ENCODE data around the gene ZNF764. TPM values are rescaled to one million over a fixed set of nuclear protein-coding genes. Genes with fewer than 3 reads are reported as not detected.

Gene ZNF764
- total and polyA plus RNA-seq, 4 experiments from 2014 or later = 4.2 to 29.3 (median 18.8) TPM

- peak overlapping the region in 7 of 8 donors; percentile 83 to 93 (median 87) for H3K4me3 Mint-ChIP-seq
- H3K36me3 Mint-ChIP-seq = peaks cover 0 to 7% of the 10 kb centered on the region in 2 donors
- H3K4me1 Mint-ChIP-seq = peaks cover 20 to 59% (median 36%) of the 10 kb centered on the region in 4 donors
- Histone ChIP-seq H3K9me3 (ENCODE audit: control insufficient read depth in 1 of 2, low read length in 2 of 2) (no peaks in the 10 kb centered on the region), H3K27me3 (ENCODE audit: insufficient read depth, low read length) (no peaks in the 10 kb centered on the region), H3K4me3 (ENCODE audit: low read length in 2 of 2) (peak overlapping the region in 1 of 2 donors; percentile 4), H3K4me1 (ENCODE audit: insufficient read depth, low read length) (peaks cover 52% of the 10 kb centered on the region), H3K36me3 (ENCODE audit: insufficient read depth, low read length) (peaks cover 4% of the 10 kb centered on the region), H3K27ac (ENCODE audit: low read depth, low read length) (peak overlapping the region; percentile 77)
- H3K27ac Mint-ChIP-seq = peak overlapping the region; percentile 96 to 99 (median 99)
- H3K9me3 Mint-ChIP-seq = no peaks in the 10 kb centered on the region
- POLR2A ChIA-PET (ENCODE audit: partially characterized antibody) = interaction anchor here (0.7 to 4.5 kb wide), 14 partner anchors 9 to 137 kb away, joined by 3 to 78 read pairs (median 4); partner anchors contain the start of genes DCTPP1, FBRS, PRR14 and ZNF747
- intact Hi-C loops (cut with micrococcal nuclease) = no loop called here
- peak in 4 of 5 donors; percentile 54 to 88 (median 64) for DNase-seq
- no peaks in the 10 kb centered on the region for H3K27me3 Mint-ChIP-seq
- CTCF ChIA-PET (ENCODE audit: partially characterized antibody) = interaction anchor here (1.1 to 2.4 kb wide), 6 partner anchors 9 to 137 kb away, joined by 3 to 13 read pairs (median 8); partner anchors contain the start of genes DCTPP1, ZNF747 and ZNF764
These were observed 9.2 kb upstream of the ZNF764 start for GRCh38 chr16:30567160-30567990.

GRCh38 chr16:30566531-30566930, 8.4 kb upstream of the ZNF764 start:
- Mint-ChIP-seq H3K36me3 (peaks cover 0 to 2% of the 10 kb centered on the region in 2 donors), H3K27me3 (no peaks in the 10 kb centered on the region), H3K4me3 (peak overlapping the region in 1 of 8 donors; percentile 39), H3K27ac (peak overlapping the region; percentile 36 to 99 (median 96)), H3K4me1 (peaks cover 16 to 52% (median 33%) of the 10 kb centered on the region in 4 donors), H3K9me3 (no peaks in the 10 kb centered on the region)
- Histone ChIP-seq H3K27me3 (ENCODE audit: insufficient read depth, low read length) (no peaks in the 10 kb centered on the region), H3K27ac (ENCODE audit: low read depth, low read length) (peak overlapping the region; percentile 77), H3K36me3 (ENCODE audit: insufficient read depth, low read length) (peaks cover 4% of the 10 kb centered on the region), H3K4me1 (ENCODE audit: insufficient read depth, low read length) (peaks cover 54% of the 10 kb centered on the region), H3K4me3 (ENCODE audit: low read length in 2 of 2) (no peak overlapping the region), H3K9me3 (ENCODE audit: control insufficient read depth in 1 of 2, low read length in 2 of 2) (no peaks in the 10 kb centered on the region)
- POLR2A ChIA-PET (ENCODE audit: partially characterized antibody) = interaction anchor here (1.0 to 4.5 kb wide), 6 partner anchors 9 to 92 kb away, joined by 3 to 78 read pairs (median 5); partner anchors contain the start of genes FBRS, ZNF747, ZNF764 and ZNF785
- DNase-seq = no peak
- CTCF ChIA-PET (ENCODE audit: partially characterized antibody) = interaction anchor here (1.0 to 2.4 kb wide), 5 partner anchors 8 to 137 kb away, joined by 3 to 13 read pairs (median 4); partner anchors contain the start of genes DCTPP1 and ZNF747
- intact Hi-C loops (cut with micrococcal nuclease) = no loop called here

GRCh38 chr16:30565984-30566383, 7.8 kb upstream of the ZNF764 start:
- H3K9me3 Mint-ChIP-seq = no peaks in the 10 kb centered on the region
- H3K36me3 Mint-ChIP-seq = peaks cover 0 to 2% of the 10 kb centered on the region in 2 donors
- H3K4me3 ChIP-seq (ENCODE audit: low read length in 2 of 2) = no peak overlapping the region
- peaks cover 19 to 53% (median 36%) of the 10 kb centered on the region in 4 donors for H3K4me1 Mint-ChIP-seq
- CTCF ChIA-PET (ENCODE audit: partially characterized antibody) = interaction anchor here (1.0 to 2.2 kb wide), 3 partner anchors 7 to 136 kb away, joined by 3 to 9 read pairs (median 4); partner anchors contain the start of gene DCTPP1
- H3K4me1 ChIP-seq (ENCODE audit: insufficient read depth, low read length) = peaks cover 57% of the 10 kb centered on the region
- peak overlapping the region in 4 of 7 donors; percentile 80 to 98 (median 93) for H3K27ac Mint-ChIP-seq
- H3K4me3 Mint-ChIP-seq = no peak overlapping the region
- DNase-seq = no peak
- no peaks in the 10 kb centered on the region for H3K27me3 Mint-ChIP-seq
- H3K36me3 ChIP-seq (ENCODE audit: insufficient read depth, low read length) = peaks cover 4% of the 10 kb centered on the region
- POLR2A ChIA-PET (ENCODE audit: partially characterized antibody) = interaction anchor here (0.9 to 4.5 kb wide), 6 partner anchors 8 to 93 kb away, joined by 3 to 78 read pairs (median 5); partner anchors contain the start of genes FBRS, ZNF747, ZNF764 and ZNF785
- no peaks in the 10 kb centered on the region for H3K9me3 ChIP-seq (ENCODE audit: control insufficient read depth in 1 of 2, low read length in 2 of 2)
- no peaks in the 10 kb centered on the region for H3K27me3 ChIP-seq (ENCODE audit: insufficient read depth, low read length)
- intact Hi-C loops (cut with micrococcal nuclease) = no loop called here
- no peak overlapping the region for H3K27ac ChIP-seq (ENCODE audit: low read depth, low read length)

- ChIA-PET POLR2A (ENCODE audit: partially characterized antibody) (interaction anchor here (0.6 to 4.5 kb wide), 7 partner anchors 8 to 93 kb away, joined by 3 to 78 read pairs (median 5); partner anchors contain the start of genes FBRS, PRR14, ZNF747 and ZNF764), CTCF (ENCODE audit: partially characterized antibody) (interaction anchor here (1.0 to 2.2 kb wide), 2 partner anchors 9 to 136 kb away, joined by 4 to 9 read pairs; partner anchors contain the start of gene DCTPP1)
- Mint-ChIP-seq H3K36me3 (peaks cover 0 to 2% of the 10 kb centered on the region in 2 donors), H3K27me3 (no peaks in the 10 kb centered on the region), H3K9me3 (no peaks in the 10 kb centered on the region), H3K4me1 (peaks cover 19 to 53% (median 36%) of the 10 kb centered on the region in 4 donors), H3K4me3 (no peak overlapping the region), H3K27ac (peak overlapping the region in 6 of 7 donors; percentile 38 to 96 (median 64))
- Histone ChIP-seq H3K27me3 (ENCODE audit: insufficient read depth, low read length) (no peaks in the 10 kb centered on the region), H3K36me3 (ENCODE audit: insufficient read depth, low read length) (peaks cover 4% of the 10 kb centered on the region), H3K4me3 (ENCODE audit: low read length in 2 of 2) (no peak overlapping the region), H3K4me1 (ENCODE audit: insufficient read depth, low read length) (peaks cover 55% of the 10 kb centered on the region), H3K27ac (ENCODE audit: low read depth, low read length) (no peak overlapping the region), H3K9me3 (ENCODE audit: control insufficient read depth in 1 of 2, low read length in 2 of 2) (no peaks in the 10 kb centered on the region)
- no peak for DNase-seq
- intact Hi-C loops (cut with micrococcal nuclease) = no loop called here
These were observed 7.4 kb upstream of the ZNF764 start for GRCh38 chr16:30565526-30565925.

GRCh38 chr16:30562021-30562420, 3.8 kb upstream of the ZNF764 start:
- Histone ChIP-seq H3K27ac (ENCODE audit: low read depth, low read length) (peak overlapping the region; percentile 65), H3K4me1 (ENCODE audit: insufficient read depth, low read length) (peaks cover 31% of the 10 kb centered on the region), H3K4me3 (ENCODE audit: low read length in 2 of 2) (no peak overlapping the region), H3K36me3 (ENCODE audit: insufficient read depth, low read length) (no peaks in the 10 kb centered on the region), H3K27me3 (ENCODE audit: insufficient read depth, low read length) (no peaks in the 10 kb centered on the region), H3K9me3 (ENCODE audit: control insufficient read depth in 1 of 2, low read length in 2 of 2) (no peaks in the 10 kb centered on the region)
- intact Hi-C loops (cut with micrococcal nuclease) = no loop called here
- peak overlapping the region; percentile 82 to 92 (median 86) for H3K4me3 Mint-ChIP-seq
- no peaks in the 10 kb centered on the region for H3K27me3 Mint-ChIP-seq
- H3K27ac Mint-ChIP-seq = peak overlapping the region in 3 of 7 donors; percentile 48 to 83 (median 72)
- H3K4me1 Mint-ChIP-seq = peaks cover 7 to 48% (median 23%) of the 10 kb centered on the region in 4 donors
- DNase-seq = no peak
- ChIA-PET CTCF (ENCODE audit: partially characterized antibody) (interaction anchor here (0.7 to 2.2 kb wide), 5 partner anchors 26 to 113 kb away, joined by 5 to 8 read pairs (median 5); partner anchors contain the start of gene ZNF689), POLR2A (ENCODE audit: partially characterized antibody) (interaction anchor here (1.0 to 13.9 kb wide), 10 partner anchors 9 to 97 kb away, joined by 3 to 457 read pairs (median 3); partner anchors contain the start of genes FBRS, ITGAL, ZNF688 and ZNF747)
- H3K36me3 Mint-ChIP-seq = peaks cover 0 to 3% of the 10 kb centered on the region in 2 donors
- peaks cover 0 to 2% (median 0%) of the 10 kb centered on the region in 8 donors for H3K9me3 Mint-ChIP-seq

- CTCF ChIA-PET (ENCODE audit: partially characterized antibody) = interaction anchor here (0.7 to 2.2 kb wide), 4 partner anchors 26 to 112 kb away, joined by 5 to 8 read pairs (median 5); no protein-coding TSS in a partner anchor
- peaks cover 7 to 48% (median 22%) of the 10 kb centered on the region in 4 donors for H3K4me1 Mint-ChIP-seq
- POLR2A ChIA-PET (ENCODE audit: partially characterized antibody) = interaction anchor here (0.6 to 13.9 kb wide), 13 partner anchors 8 to 153 kb away, joined by 3 to 457 read pairs (median 3); partner anchors contain the start of genes DCTPP1, FBRS, ITGAL and ZNF688
These were observed 3.1 kb upstream of the ZNF764 start for GRCh38 chr16:30561089-30561816.

More at GRCh38 chr16:30561089-30561816, 3.1 kb upstream of the ZNF764 start:
- Histone ChIP-seq H3K27ac (ENCODE audit: low read depth, low read length) (peak overlapping the region; percentile 65), H3K4me3 (ENCODE audit: low read length in 2 of 2) (peak overlapping the region; percentile 29 to 35), H3K27me3 (ENCODE audit: insufficient read depth, low read length) (no peaks in the 10 kb centered on the region), H3K4me1 (ENCODE audit: insufficient read depth, low read length) (peaks cover 30% of the 10 kb centered on the region), H3K9me3 (ENCODE audit: control insufficient read depth in 1 of 2, low read length in 2 of 2) (no peaks in the 10 kb centered on the region), H3K36me3 (ENCODE audit: insufficient read depth, low read length) (no peaks in the 10 kb centered on the region)
- Mint-ChIP-seq H3K27me3 (no peaks in the 10 kb centered on the region), H3K9me3 (peaks cover 0 to 2% (median 0%) of the 10 kb centered on the region in 8 donors), H3K27ac (peak overlapping the region; percentile 67 to 95 (median 85)), H3K4me3 (peak overlapping the region; percentile 82 to 92 (median 86)), H3K36me3 (peaks cover 2 to 5% of the 10 kb centered on the region in 2 donors)
- intact Hi-C loops (cut with micrococcal nuclease) = no loop called here
- DNase-seq = no peak
